Measurements from ENCODE around the gene GOLGA6L24.
"Not testable (repeated sequence)": the region's sequence is repeated elsewhere in the genome, so short reads cannot be mapped to it uniquely, and the experiment has no call there.

GOLGA6L24 gene, protein sequence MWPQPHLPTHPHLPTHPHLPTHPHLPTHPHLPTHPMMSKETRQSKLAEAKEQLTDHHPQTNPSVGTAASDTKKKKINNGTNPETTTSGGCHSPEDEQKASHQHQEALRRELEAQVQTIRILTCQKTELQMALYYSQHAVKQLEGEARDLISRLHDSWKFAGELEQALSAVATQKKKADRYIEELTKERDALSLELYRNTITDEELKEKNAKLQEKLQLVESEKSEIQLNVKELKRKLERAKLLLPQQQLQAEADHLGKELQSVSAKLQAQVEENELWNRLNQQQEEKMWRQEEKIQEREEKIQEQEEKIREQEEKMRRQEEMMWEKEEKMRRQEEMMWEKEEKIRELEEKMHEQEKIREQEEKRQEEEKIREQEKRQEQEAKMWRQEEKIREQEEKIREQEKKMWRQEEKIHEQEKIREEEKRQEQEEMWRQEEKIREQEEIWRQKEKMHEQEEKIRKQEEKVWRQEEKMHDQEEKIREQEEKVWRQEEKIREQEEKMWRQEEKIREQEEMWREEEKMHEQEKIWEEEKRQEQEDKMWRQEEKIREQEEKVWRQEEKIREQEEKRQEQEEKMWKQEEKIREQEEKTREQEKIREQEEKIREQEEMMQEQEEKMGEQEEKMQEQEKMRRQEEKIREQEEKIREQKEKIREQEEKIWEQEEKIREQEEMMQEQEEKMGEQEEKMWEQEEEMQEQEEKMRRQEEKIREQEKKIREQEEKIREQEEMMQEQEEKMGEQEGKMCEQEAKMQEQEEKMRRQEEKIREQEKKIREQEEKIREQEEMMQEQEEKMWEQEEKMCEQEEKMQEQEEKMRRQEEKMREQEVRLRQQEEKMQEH

DNA sequence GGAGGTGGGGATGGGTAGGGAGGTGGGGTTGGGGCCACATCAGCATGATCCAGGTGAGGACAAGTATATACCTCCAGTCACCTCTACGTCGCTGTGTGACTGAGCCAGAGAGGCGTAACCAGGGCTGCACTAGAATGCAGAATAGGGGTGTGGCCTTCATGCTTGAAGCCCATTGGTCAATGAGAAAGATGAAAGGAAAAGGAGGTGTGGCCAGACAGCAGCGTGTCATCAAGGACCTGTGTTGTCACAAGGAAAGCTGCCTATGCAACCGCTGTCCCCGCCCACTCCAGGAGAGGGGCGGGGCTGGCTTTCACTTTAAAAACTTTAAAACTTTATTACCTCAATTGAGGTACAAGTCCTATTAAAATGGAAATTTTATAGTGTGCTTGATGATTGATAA lies at the start of gene GOLGA6L24:
GOLGA6L24 (minus strand) TSS at position 101 of the 400 bp plus-strand sequence; CDS start at position 40, 61 bp downstream.
- not testable (repeated sequence) for H3K79me2 ChIP-seq (ENCODE audit: insufficient read depth, low read length); H3K9me3 ChIP-seq (ENCODE audit: insufficient read depth, low read depth, low read length); H2AFZ ChIP-seq (ENCODE audit: low read length); H3F3A ChIP-seq (ENCODE audit: low read depth); H3K27me3 ChIP-seq (ENCODE audit: insufficient read depth, low read length, poor library complexity, severe bottlenecking); H3K4me3 ChIP-seq (ENCODE audit: low read length, poor library complexity, severe bottlenecking); H4K20me1 ChIP-seq (ENCODE audit: insufficient read depth, low read length, poor library complexity, severe bottlenecking); H3K4me1 ChIP-seq (ENCODE audit: insufficient read depth, low read length, poor library complexity, severe bottlenecking); H3K4me2 ChIP-seq (ENCODE audit: low read depth, low read length, poor library complexity, severe bottlenecking); H3K36me3 ChIP-seq (ENCODE audit: insufficient read depth, low read length); H3K9me2 ChIP-seq (replicated peaks; ENCODE audit: low read depth, low read length); H3K9ac ChIP-seq (ENCODE audit: low read depth, low read length, poor library complexity, severe bottlenecking)

GRCh38 chr15:28402774-28403435 lies 45.0 kb upstream of the GOLGA6L24 start:
- H3K4me1 ChIP-seq (ENCODE audit: insufficient read depth, low read length, poor library complexity, severe bottlenecking); H3K79me2 ChIP-seq (ENCODE audit: insufficient read depth, low read length): not testable (repeated sequence)

DNA sequence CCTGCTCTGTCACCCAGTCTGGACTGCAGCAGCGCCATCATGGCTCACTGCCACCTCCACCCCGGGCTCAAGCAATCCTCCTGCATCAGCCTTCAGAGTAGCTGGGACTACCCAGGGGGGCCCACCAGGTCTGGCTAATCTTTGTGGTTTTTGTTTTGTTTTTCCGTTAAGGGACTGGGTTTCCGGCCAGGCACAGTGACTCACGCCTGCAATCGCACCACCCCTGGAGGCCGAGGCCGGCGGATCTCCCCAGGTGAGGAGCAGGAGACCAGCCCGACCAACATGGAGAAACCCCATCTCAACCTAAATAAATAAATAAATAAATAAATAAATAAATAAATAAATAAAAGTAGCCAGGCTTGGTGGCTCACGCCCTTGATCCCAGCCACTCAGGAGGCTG lies 38.1 kb upstream of the GOLGA6L24 start:
- not testable (repeated sequence) for H2AFZ ChIP-seq (ENCODE audit: low read length); H4K20me1 ChIP-seq (ENCODE audit: insufficient read depth, low read length, poor library complexity, severe bottlenecking); H3K4me3 ChIP-seq (ENCODE audit: low read length, poor library complexity, severe bottlenecking); H3K27me3 ChIP-seq (ENCODE audit: insufficient read depth, low read length, poor library complexity, severe bottlenecking); H3K79me2 ChIP-seq (ENCODE audit: insufficient read depth, low read length); H3K4me1 ChIP-seq (ENCODE audit: insufficient read depth, low read length, poor library complexity, severe bottlenecking); H3K36me3 ChIP-seq (ENCODE audit: insufficient read depth, low read length); H3K9me3 ChIP-seq (ENCODE audit: insufficient read depth, low read depth, low read length); H3K9ac ChIP-seq (ENCODE audit: low read depth, low read length, poor library complexity, severe bottlenecking); H3K9me2 ChIP-seq (replicated peaks; ENCODE audit: low read depth, low read length); H3F3A ChIP-seq (ENCODE audit: low read depth); H3K4me2 ChIP-seq (ENCODE audit: low read depth, low read length, poor library complexity, severe bottlenecking)

More at GRCh38 chr15:28402774-28403435, 45.0 kb upstream of the GOLGA6L24 start:
- not testable (repeated sequence) for H3F3A ChIP-seq (ENCODE audit: low read depth); H3K9me2 ChIP-seq (replicated peaks; ENCODE audit: low read depth, low read length); H3K9ac ChIP-seq (ENCODE audit: low read depth, low read length, poor library complexity, severe bottlenecking); H3K4me2 ChIP-seq (ENCODE audit: low read depth, low read length, poor library complexity, severe bottlenecking); H3K9me3 ChIP-seq (ENCODE audit: insufficient read depth, low read depth, low read length); H3K27me3 ChIP-seq (ENCODE audit: insufficient read depth, low read length, poor library complexity, severe bottlenecking); H3K36me3 ChIP-seq (ENCODE audit: insufficient read depth, low read length); H3K4me3 ChIP-seq (ENCODE audit: low read length, poor library complexity, severe bottlenecking); H4K20me1 ChIP-seq (ENCODE audit: insufficient read depth, low read length, poor library complexity, severe bottlenecking); H2AFZ ChIP-seq (ENCODE audit: low read length)

- not testable (repeated sequence) for H3K27me3 ChIP-seq (ENCODE audit: insufficient read depth, low read length, poor library complexity, severe bottlenecking); H3K9me3 ChIP-seq (ENCODE audit: insufficient read depth, low read depth, low read length); H2AFZ ChIP-seq (ENCODE audit: low read length); H3K79me2 ChIP-seq (ENCODE audit: insufficient read depth, low read length); H4K20me1 ChIP-seq (ENCODE audit: insufficient read depth, low read length, poor library complexity, severe bottlenecking); H3K4me3 ChIP-seq (ENCODE audit: low read length, poor library complexity, severe bottlenecking); H3K4me1 ChIP-seq (ENCODE audit: insufficient read depth, low read length, poor library complexity, severe bottlenecking); H3K9me2 ChIP-seq (replicated peaks; ENCODE audit: low read depth, low read length); H3K9ac ChIP-seq (ENCODE audit: low read depth, low read length, poor library complexity, severe bottlenecking); H3K36me3 ChIP-seq (ENCODE audit: insufficient read depth, low read length); H3K4me2 ChIP-seq (ENCODE audit: low read depth, low read length, poor library complexity, severe bottlenecking); H3F3A ChIP-seq (ENCODE audit: low read depth)
Observed at GRCh38 chr15:28380053-28380452, 22.2 kb upstream of the GOLGA6L24 start.

DNA sequence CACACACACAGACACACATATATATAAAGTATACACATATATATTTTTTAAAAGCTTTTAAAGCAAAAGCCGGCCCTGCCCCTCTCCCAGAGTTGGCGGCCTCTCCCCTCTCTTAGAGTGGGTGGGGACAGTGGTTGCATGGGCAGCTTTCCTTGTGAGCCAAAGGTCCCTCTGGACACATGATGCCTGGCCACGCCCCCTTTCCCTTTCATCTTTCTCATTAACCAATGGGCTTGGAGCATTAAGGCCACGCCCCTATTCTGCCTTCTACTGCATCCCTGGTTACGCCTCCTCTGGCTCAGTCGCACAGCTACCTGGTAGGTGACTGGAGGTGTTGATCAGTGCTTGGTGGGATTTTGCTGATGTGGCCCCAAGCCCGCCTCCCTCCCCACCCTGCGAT lies 20.5 kb upstream of the GOLGA6L24 start, which contains the start of gene GOLGA8F:
GOLGA8F (plus strand) TSS at position 301 of the 400 bp plus-strand sequence; CDS start at position 399, 98 bp downstream.
- not testable (repeated sequence) for H4K20me1 ChIP-seq (ENCODE audit: insufficient read depth, low read length, poor library complexity, severe bottlenecking); H2AFZ ChIP-seq (ENCODE audit: low read length); H3F3A ChIP-seq (ENCODE audit: low read depth); H3K79me2 ChIP-seq (ENCODE audit: insufficient read depth, low read length); H3K4me1 ChIP-seq (ENCODE audit: insufficient read depth, low read length, poor library complexity, severe bottlenecking); H3K4me2 ChIP-seq (ENCODE audit: low read depth, low read length, poor library complexity, severe bottlenecking); H3K9me2 ChIP-seq (replicated peaks; ENCODE audit: low read depth, low read length); H3K9ac ChIP-seq (ENCODE audit: low read depth, low read length, poor library complexity, severe bottlenecking); H3K4me3 ChIP-seq (ENCODE audit: low read length, poor library complexity, severe bottlenecking); H3K36me3 ChIP-seq (ENCODE audit: insufficient read depth, low read length); H3K9me3 ChIP-seq (ENCODE audit: insufficient read depth, low read depth, low read length); H3K27me3 ChIP-seq (ENCODE audit: insufficient read depth, low read length, poor library complexity, severe bottlenecking)

GRCh38 chr15:28365502-28365901 lies 7.6 kb upstream of the GOLGA6L24 start:
- H4K20me1 ChIP-seq (ENCODE audit: insufficient read depth, low read length, poor library complexity, severe bottlenecking); H3K9ac ChIP-seq (ENCODE audit: low read depth, low read length, poor library complexity, severe bottlenecking); H3K27me3 ChIP-seq (ENCODE audit: insufficient read depth, low read length, poor library complexity, severe bottlenecking); H3F3A ChIP-seq (ENCODE audit: low read depth); H3K36me3 ChIP-seq (ENCODE audit: insufficient read depth, low read length); H3K4me2 ChIP-seq (ENCODE audit: low read depth, low read length, poor library complexity, severe bottlenecking); H3K9me2 ChIP-seq (replicated peaks; ENCODE audit: low read depth, low read length); H3K4me3 ChIP-seq (ENCODE audit: low read length, poor library complexity, severe bottlenecking); H2AFZ ChIP-seq (ENCODE audit: low read length); H3K79me2 ChIP-seq (ENCODE audit: insufficient read depth, low read length); H3K4me1 ChIP-seq (ENCODE audit: insufficient read depth, low read length, poor library complexity, severe bottlenecking); H3K9me3 ChIP-seq (ENCODE audit: insufficient read depth, low read depth, low read length): not testable (repeated sequence)

DNA sequence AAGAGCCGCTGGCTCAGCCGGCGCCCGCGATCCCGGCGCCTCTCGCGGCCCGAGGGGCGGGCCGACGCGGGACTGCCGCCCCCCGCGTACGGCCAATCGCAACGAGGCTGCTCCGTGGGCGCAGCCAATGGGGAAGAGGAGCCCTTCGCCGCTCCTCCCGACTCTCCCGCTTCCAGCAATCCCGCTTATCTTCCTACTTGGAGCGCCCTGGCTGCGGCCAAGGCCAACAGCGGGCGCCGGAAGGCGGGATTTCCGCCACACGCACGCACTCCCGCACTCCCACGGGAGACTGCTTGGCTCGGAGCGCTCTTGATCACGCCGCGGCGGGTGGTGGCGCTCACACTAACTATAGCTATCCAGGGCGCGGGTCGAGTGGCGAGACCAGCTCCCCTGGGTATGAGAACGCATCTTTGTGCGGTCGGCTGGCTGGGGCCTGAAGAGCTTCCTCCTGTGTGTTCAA lies 35.7 kb downstream of the GOLGA6L24 start, which contains the start of gene HERC2:
HERC2 (minus strand) TSS at position 51 of the 460 bp plus-strand sequence. CDS start 746 bp downstream, outside the sequence.
- H3K4me2 ChIP-seq (ENCODE audit: low read depth, low read length, poor library complexity, severe bottlenecking) = peak within 1 kb of the TSS; percentile 48

More for the DNA sequence above, 35.7 kb downstream of the GOLGA6L24 start, which contains the start of gene HERC2:
- not testable (repeated sequence) for H3K4me1 ChIP-seq (ENCODE audit: insufficient read depth, low read length, poor library complexity, severe bottlenecking); H3K36me3 ChIP-seq (ENCODE audit: insufficient read depth, low read length); H3F3A ChIP-seq (ENCODE audit: low read depth); H4K20me1 ChIP-seq (ENCODE audit: insufficient read depth, low read length, poor library complexity, severe bottlenecking); H2AFZ ChIP-seq (ENCODE audit: low read length); H3K9me2 ChIP-seq (replicated peaks; ENCODE audit: low read depth, low read length); H3K9me3 ChIP-seq (ENCODE audit: insufficient read depth, low read depth, low read length); H3K27me3 ChIP-seq (ENCODE audit: insufficient read depth, low read length, poor library complexity, severe bottlenecking)
- H3K9ac ChIP-seq (ENCODE audit: low read depth, low read length, poor library complexity, severe bottlenecking) = peak within 1 kb of the TSS; percentile 48
- H3K4me3 ChIP-seq (ENCODE audit: low read length, poor library complexity, severe bottlenecking) = peak within 1 kb of the TSS; percentile 70
- peaks cover 11% of the 10 kb centered on the region for H3K79me2 ChIP-seq (ENCODE audit: insufficient read depth, low read length)
